ENCODE measurements around the gene TWF1.
"Not testable (repeated sequence)": the region's sequence is repeated elsewhere in the genome, so short reads cannot be mapped to it uniquely, and the experiment has no call there.

Gene TWF1

DNA sequence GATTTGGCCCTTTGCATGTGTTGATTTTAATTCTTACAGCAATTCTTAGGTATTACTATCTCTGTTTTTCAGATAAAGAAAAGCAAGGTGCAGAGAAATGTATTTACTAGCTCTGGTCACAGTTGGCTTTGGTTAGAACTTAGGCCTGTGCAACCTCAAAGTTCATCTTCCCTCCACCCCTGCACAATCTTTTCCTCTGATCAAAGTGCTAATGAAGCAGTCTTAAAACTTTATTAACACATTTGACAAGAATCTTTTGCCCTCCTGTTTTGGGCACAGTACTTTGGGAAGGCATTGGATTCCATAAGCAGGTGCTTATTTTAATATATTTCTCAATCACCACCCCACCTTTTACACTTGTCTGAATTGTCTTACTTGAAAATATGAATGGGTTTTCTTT, 44.6 kb downstream of the TWF1 start:
- no peaks in the 10 kb centered on the region for H3K27me3 ChIP-seq (ENCODE audit: control insufficient read depth, insufficient read depth, low read length)
- H3K27ac ChIP-seq (ENCODE audit: low read length): no peak overlapping the region
- no peaks in the 10 kb centered on the region for H3K9me3 ChIP-seq (ENCODE audit: control insufficient read depth, insufficient read depth, low read length)
- H3K4me1 ChIP-seq (ENCODE audit: control insufficient read depth, insufficient read depth, low read length): peaks cover 5% of the 10 kb centered on the region; the same call in 1 of the 2 replicates
- no peaks in the 10 kb centered on the region for H3K36me3 ChIP-seq (ENCODE audit: control insufficient read depth, insufficient read depth, low read length)
- DNase-seq (ENCODE audit: low read depth, low spot score): no peak
- no peak overlapping the region for H3K4me3 ChIP-seq (ENCODE audit: low read length)

DNA sequence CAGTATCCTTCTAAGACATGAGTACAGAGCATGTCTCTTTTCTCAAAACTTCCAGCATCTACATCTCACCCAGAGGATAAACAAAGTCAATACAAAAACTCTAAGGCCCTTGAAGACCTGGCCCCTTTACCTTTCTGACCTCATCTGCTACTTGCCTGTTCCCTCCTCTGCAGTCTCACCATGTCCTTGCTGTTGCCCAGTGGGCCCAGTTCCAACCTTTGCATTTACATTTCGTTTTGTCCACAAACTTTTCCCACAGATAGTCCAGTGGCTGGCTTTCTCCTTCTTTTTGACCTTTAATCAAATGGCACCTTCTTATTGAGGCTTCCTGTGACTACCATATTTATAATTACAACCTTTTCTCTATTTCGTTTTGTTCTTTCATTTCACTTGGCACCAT, 45.7 kb downstream of the TWF1 start:
- WGBS (ENCODE audit: insufficient coverage, insufficient read length): 100% methylated on average over 1 of the region's 2 CpGs
- H3K4me3 ChIP-seq (ENCODE audit: low read length): no peak overlapping the region

DNA sequence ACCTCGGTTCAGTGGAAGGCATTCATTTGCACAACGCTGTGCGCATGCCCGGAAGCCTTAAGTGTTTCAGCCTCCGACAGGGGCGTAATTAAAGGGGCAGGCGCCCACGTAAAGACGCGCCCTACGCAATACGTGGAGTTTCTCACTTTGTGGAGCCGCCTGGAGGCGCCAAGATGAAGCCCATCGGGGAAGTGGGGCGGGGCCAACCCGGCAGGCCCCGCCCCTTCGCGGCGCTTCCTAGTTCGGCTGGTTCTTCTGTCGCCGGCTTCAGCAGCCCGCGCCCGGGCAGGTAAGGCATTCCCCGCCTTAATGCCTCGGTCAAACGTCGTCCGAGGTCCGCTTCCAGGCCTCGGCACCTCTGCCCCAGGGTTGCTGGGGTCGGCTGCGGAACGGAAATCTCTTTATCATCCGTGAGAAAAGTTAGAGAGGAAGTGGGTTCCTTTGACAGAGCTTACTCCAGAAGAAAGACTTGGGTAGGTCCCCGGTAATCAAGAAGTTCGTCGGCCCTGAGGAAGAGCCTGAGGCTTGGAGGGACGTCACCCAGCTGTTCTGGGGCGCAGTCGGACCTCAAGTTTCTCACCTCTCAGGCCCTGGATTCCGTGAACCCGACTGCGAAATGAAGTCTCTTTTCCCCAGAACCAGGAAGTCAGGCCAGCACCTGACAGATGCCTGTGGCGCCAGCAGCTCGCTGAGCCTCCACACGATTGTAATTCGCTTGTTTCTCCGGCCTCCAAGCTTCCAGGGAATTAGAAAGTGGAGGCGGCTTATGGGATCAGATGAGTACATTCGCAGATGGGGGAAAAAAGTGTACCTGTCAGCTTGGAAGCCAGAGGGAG, 47.2 kb downstream of the TWF1 start, which contains the start of the genes IRAK4 and PUS7L:
TSS of gene IRAK4 (plus strand) at position 224 of the 836 bp plus-strand sequence. CDS start 9,161 bp downstream, outside the sequence.
TSS of gene PUS7L (minus strand) at position 63 of the 836 bp plus-strand sequence. CDS start 3,545 bp downstream, outside the sequence.
- Histone ChIP-seq H3K4me3 (ENCODE audit: low read length) (peak within 1 kb of the TSS; percentile 62; the same call in 1 of the 2 replicates), H3K9me3 (ENCODE audit: control insufficient read depth, insufficient read depth, low read length) (no peaks in the 10 kb centered on the region), H3K27ac (ENCODE audit: low read length) (no peak within 1 kb of the TSS), H3K4me1 (ENCODE audit: control insufficient read depth, insufficient read depth, low read length) (peaks cover 5% of the 10 kb centered on the region; the same call in 1 of the 2 replicates), H3K36me3 (ENCODE audit: control insufficient read depth, insufficient read depth, low read length) (no peaks in the 10 kb centered on the region), H3K27me3 (ENCODE audit: control insufficient read depth, insufficient read depth, low read length) (no peaks in the 10 kb centered on the region)
- WGBS (ENCODE audit: insufficient coverage, insufficient read length): no CpG with 5 or more reads among the region's 54 CpGs
- DNase-seq (ENCODE audit: low read depth, low spot score): peak; percentile 79

More for the DNA sequence above, 45.7 kb downstream of the TWF1 start:
- H3K36me3 ChIP-seq (ENCODE audit: control insufficient read depth, insufficient read depth, low read length): no peaks in the 10 kb centered on the region
- no peak overlapping the region for H3K27ac ChIP-seq (ENCODE audit: low read length)
- H3K27me3 ChIP-seq (ENCODE audit: control insufficient read depth, insufficient read depth, low read length): no peaks in the 10 kb centered on the region
- H3K9me3 ChIP-seq (ENCODE audit: control insufficient read depth, insufficient read depth, low read length): no peaks in the 10 kb centered on the region
- no peak for DNase-seq (ENCODE audit: low read depth, low spot score)
- H3K4me1 ChIP-seq (ENCODE audit: control insufficient read depth, insufficient read depth, low read length): peaks cover 5% of the 10 kb centered on the region; the same call in 1 of the 2 replicates

DNA sequence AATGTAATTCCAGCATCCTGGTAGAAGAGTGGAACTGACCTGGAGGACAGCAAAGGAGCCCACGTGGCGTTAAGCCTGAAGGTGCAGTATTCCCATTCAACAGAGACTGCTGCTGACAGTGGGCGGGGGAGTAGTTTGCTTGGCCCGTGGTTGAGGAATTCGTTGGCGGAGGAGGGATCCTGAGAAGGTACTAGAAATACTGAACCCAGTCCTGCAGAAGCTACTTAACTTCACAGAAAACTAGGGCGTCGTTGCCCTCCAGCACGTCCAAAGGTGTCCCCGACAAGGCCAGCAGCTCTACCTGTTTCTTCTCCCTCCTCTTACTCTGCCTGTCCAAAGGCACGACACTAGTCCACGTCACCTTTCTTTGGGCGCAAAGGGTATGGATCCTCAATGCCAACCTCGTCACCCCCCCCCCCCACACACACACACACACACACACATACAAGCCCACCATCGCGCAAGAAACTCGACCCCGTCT, 47.8 kb downstream of the TWF1 start:
- peaks cover 4% of the 10 kb centered on the region; the same call in 1 of the 2 replicates for H3K4me1 ChIP-seq (ENCODE audit: control insufficient read depth, insufficient read depth, low read length)
- no CpG with 5 or more reads among the region's 18 CpGs for WGBS (ENCODE audit: insufficient coverage, insufficient read length)
- no peak for DNase-seq (ENCODE audit: low read depth, low spot score)

DNA sequence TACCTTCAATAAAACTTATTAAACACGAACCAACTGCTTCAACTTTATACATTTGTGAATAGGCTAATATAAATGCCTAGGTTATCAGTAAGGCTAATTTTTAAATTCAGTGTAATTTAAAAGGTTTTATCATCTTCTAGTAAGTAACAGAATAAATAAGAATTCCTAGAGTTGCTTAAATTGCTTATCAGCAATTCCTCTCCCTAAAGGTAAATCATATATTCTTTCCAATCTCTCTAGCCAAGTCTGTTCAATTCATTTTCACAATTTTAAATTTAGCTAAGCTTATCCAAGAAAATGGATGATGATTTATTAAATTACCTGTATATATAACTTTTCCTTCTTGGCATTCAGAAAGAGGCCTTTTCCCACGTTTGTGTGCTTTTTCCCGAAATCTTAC, 52.1 kb downstream of the TWF1 start:
- DNase-seq (ENCODE audit: low read depth, low spot score): no peak
- Histone ChIP-seq H3K4me1 (ENCODE audit: control insufficient read depth, insufficient read depth, low read length) (peaks cover 3% of the 10 kb centered on the region; the same call in 1 of the 2 replicates), H3K27ac (ENCODE audit: low read length) (no peak overlapping the region), H3K27me3 (ENCODE audit: control insufficient read depth, insufficient read depth, low read length) (no peaks in the 10 kb centered on the region), H3K36me3 (ENCODE audit: control insufficient read depth, insufficient read depth, low read length) (no peaks in the 10 kb centered on the region), H3K9me3 (ENCODE audit: control insufficient read depth, insufficient read depth, low read length) (no peaks in the 10 kb centered on the region), H3K4me3 (ENCODE audit: low read length) (no peak overlapping the region)
- WGBS (ENCODE audit: insufficient coverage, insufficient read length): 100% methylated on average over 1 of the region's 3 CpGs

More for the DNA sequence above, 47.8 kb downstream of the TWF1 start:
- Histone ChIP-seq H3K27ac (ENCODE audit: low read length) (no peak overlapping the region), H3K27me3 (ENCODE audit: control insufficient read depth, insufficient read depth, low read length) (no peaks in the 10 kb centered on the region), H3K36me3 (ENCODE audit: control insufficient read depth, insufficient read depth, low read length) (no peaks in the 10 kb centered on the region), H3K9me3 (ENCODE audit: control insufficient read depth, insufficient read depth, low read length) (no peaks in the 10 kb centered on the region), H3K4me3 (ENCODE audit: low read length) (peak overlapping the region; percentile 52; the same call in 1 of the 2 replicates)

DNA sequence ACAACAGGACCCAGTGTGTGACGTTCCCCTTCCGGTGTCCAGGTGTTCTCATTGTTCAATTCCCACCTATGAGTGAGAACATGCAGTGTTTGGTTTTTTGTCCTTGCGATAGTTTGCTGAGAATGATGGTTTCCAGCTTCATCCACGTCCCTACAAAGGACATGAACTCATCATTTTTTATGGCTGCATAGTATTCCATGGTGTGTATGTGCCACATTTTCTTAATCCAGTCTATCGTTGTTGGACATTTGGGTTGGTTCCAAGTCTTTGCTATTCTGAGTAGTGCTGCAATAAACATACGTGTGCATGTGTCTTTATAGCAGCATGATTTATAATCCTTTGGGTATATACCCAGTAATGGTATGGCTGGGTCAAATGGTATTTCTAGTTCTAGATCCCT, 54.8 kb downstream of the TWF1 start:
- not testable (repeated sequence) for DNase-seq (ENCODE audit: low read depth, low spot score); H3K4me1 ChIP-seq (ENCODE audit: control insufficient read depth, insufficient read depth, low read length); H3K9me3 ChIP-seq (ENCODE audit: control insufficient read depth, insufficient read depth, low read length); H3K36me3 ChIP-seq (ENCODE audit: control insufficient read depth, insufficient read depth, low read length); H3K27ac ChIP-seq (ENCODE audit: low read length); H3K27me3 ChIP-seq (ENCODE audit: control insufficient read depth, insufficient read depth, low read length); H3K4me3 ChIP-seq (ENCODE audit: low read length)
- no CpG with 5 or more reads among the region's 6 CpGs for WGBS (ENCODE audit: insufficient coverage, insufficient read length)

DNA sequence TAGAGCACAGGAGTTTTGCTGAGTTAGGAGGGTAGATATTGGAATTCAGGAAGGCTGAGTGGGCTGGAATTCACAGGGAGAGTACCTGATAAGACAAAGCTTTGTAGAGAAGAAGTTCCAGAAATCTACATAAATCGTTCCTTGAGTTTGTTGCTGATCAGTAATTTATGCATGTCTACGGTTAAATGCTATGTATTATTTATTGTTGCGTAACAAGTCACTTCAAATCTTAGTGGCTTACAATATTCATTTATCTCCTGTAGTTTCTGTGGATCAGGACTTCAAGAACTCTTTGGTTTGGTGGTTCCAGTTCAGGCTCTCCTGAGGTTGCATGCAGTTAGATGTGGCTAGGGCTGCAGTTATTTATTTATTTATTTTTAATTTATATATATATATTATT, 55.3 kb downstream of the TWF1 start:
- no peaks in the 10 kb centered on the region for H3K36me3 ChIP-seq (ENCODE audit: control insufficient read depth, insufficient read depth, low read length)

DNA sequence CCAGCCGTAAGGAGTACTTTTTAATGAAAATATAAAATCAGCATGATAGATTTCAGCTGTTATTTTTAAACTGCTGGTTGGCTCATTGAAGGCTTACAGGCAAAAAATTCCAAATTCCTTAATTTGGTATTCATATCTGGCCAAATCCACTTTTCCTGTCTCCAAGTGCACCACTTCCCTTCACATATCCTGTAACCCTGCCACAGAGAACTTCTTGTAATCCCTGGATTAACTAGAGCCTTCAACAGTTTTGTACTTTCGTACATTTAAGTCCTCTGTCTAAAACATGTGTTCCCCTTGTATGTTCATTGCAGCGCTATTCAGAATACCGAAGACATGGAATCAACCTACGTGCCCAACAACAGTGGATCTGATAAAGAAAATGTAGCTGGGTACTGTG, 57.1 kb downstream of the TWF1 start:
- WGBS (ENCODE audit: insufficient coverage, insufficient read length): no CpG with 5 or more reads among the region's 5 CpGs

More for the DNA sequence above, 55.3 kb downstream of the TWF1 start:
- WGBS (ENCODE audit: insufficient coverage, insufficient read length): no CpG with 5 or more reads among the region's 3 CpGs
- DNase-seq (ENCODE audit: low read depth, low spot score): no peak
- Histone ChIP-seq H3K4me3 (ENCODE audit: low read length) (no peak overlapping the region), H3K27me3 (ENCODE audit: control insufficient read depth, insufficient read depth, low read length) (no peaks in the 10 kb centered on the region), H3K9me3 (ENCODE audit: control insufficient read depth, insufficient read depth, low read length) (no peaks in the 10 kb centered on the region), H3K4me1 (ENCODE audit: control insufficient read depth, insufficient read depth, low read length) (no peaks in the 10 kb centered on the region), H3K27ac (ENCODE audit: low read length) (no peak overlapping the region)

DNA sequence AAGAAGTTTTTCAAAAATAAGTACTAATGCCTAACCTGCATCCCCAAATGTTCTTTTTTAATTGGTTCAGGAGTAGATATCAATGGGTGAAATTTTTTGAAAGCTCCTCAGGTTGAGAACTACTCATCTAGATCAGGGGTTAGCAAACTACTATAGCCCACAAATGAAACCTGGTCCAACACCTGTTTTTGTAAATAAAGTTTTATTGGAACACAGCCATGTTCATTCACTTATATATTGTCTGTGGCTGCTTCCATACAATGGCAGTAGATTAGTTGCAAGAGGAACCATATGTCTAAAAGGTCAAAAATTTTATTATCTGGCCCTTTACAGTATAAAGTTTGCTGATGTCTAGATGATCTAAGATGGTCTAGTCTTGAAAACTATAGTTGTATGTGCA, 61.3 kb downstream of the TWF1 start:
- no peaks in the 10 kb centered on the region for H3K9me3 ChIP-seq (ENCODE audit: control insufficient read depth, insufficient read depth, low read length)
- H3K27ac ChIP-seq (ENCODE audit: low read length): no peak overlapping the region
- no peak for DNase-seq (ENCODE audit: low read depth, low spot score)
- no peaks in the 10 kb centered on the region for H3K4me1 ChIP-seq (ENCODE audit: control insufficient read depth, insufficient read depth, low read length)
- no peak overlapping the region for H3K4me3 ChIP-seq (ENCODE audit: low read length)
- no peaks in the 10 kb centered on the region for H3K36me3 ChIP-seq (ENCODE audit: control insufficient read depth, insufficient read depth, low read length)
- no peaks in the 10 kb centered on the region for H3K27me3 ChIP-seq (ENCODE audit: control insufficient read depth, insufficient read depth, low read length)

More for the DNA sequence above, 57.1 kb downstream of the TWF1 start:
- Histone ChIP-seq H3K36me3 (ENCODE audit: control insufficient read depth, insufficient read depth, low read length) (no peaks in the 10 kb centered on the region), H3K9me3 (ENCODE audit: control insufficient read depth, insufficient read depth, low read length) (no peaks in the 10 kb centered on the region), H3K27ac (ENCODE audit: low read length) (no peak overlapping the region), H3K4me1 (ENCODE audit: control insufficient read depth, insufficient read depth, low read length) (no peaks in the 10 kb centered on the region), H3K4me3 (ENCODE audit: low read length) (no peak overlapping the region), H3K27me3 (ENCODE audit: control insufficient read depth, insufficient read depth, low read length) (no peaks in the 10 kb centered on the region)
- no peak for DNase-seq (ENCODE audit: low read depth, low spot score)

Data from iPS DF 6.9 (cell line).